Memory B cell (primary cell): ENCODE measurements around the gene BPIFA1.

Experiments used
- ATAC-seq: fragments of 150-1000 bp; cut with Tn5 transposase; 2 replicates; pipeline ENCODE4 v1.10.0; 2021; ENCODE audit warnings: low read depth, mild to moderate bottlenecking, moderate library complexity
- DNase-seq, 2 donors: peaks; one replicate each; pipeline ENCODE4 v3.0.0; 2022; ENCODE audit warnings: low spot score in 2 of 2
- H3K27ac Mint-ChIP-seq: one replicate; pipeline ENCODE4 v1.8.0; 2022; ENCODE audit warnings: mild to moderate bottlenecking, moderate library complexity, mixed read lengths
- H3K27me3 Mint-ChIP-seq: one replicate; pipeline ENCODE4 v1.8.0; 2022; ENCODE audit warnings: mixed read lengths
- H3K36me3 Mint-ChIP-seq: one replicate; pipeline ENCODE4 v1.8.0; 2022; ENCODE audit warnings: mild to moderate bottlenecking, mixed read lengths
- H3K4me1 Mint-ChIP-seq: one replicate; pipeline ENCODE4 v1.8.0; 2022; ENCODE audit warnings: mixed read lengths
- H3K4me3 Mint-ChIP-seq: one replicate; pipeline ENCODE4 v1.8.0; 2022; ENCODE audit warnings: mild to moderate bottlenecking, moderate library complexity, mixed read lengths
- H3K9me3 Mint-ChIP-seq: one replicate; pipeline ENCODE4 v1.8.0; 2022; ENCODE audit warnings: mixed read lengths

Gene BPIFA1

DNA sequence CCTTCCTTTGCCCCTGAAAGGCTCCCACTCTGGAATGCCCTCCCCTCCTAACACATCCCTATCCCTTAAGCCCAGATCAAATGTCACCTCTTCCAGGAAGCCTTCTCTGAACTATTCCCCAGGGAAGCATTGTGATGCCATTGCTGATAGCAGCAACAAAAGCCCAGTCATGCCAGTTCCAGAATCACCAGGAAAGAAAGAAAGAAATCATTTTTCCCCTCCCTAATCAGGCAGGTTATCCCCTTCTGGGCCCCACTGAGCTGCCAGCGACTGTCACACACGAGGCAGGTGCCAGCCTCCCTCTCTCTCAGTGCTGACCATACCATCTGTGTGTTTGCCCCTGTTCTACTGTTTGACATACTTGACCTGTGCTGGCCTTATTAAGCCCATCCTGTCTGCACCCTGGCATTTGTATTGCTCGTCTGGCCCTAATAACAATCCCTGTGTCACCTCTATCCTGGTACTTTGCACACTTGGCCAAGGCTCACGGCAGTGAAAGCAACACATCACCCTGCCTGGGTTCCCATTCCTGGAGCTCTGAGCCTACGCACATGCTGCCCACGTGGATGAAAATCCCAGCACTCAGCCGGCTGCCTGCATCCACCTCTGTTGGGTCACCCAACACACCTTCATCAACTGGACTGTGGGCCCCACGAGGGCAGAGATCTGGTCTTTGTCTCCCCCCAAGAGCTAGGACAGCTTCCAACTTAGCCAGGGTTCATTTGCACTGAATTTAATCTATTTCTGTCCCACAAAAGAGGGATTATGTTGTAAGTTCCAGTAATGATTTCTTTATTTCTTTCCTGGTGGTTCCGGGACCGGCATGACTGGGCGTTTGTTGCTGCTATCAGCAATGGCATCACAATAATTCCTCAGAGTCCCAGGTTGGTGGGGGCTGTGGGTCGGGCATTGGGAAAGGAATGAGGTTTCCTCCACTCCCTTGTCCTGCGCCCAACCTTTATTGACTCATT is 42.0 kb downstream of the BPIFA1 start:
- no peak overlapping the region for H3K27ac Mint-ChIP-seq
- H3K9me3 Mint-ChIP-seq = no peaks in the 10 kb centered on the region
- H3K27me3 Mint-ChIP-seq = peaks cover 14% of the 10 kb centered on the region
- DNase-seq = no peak
- no peak for ATAC-seq
- H3K36me3 Mint-ChIP-seq = no peaks in the 10 kb centered on the region
- H3K4me3 Mint-ChIP-seq = no peak overlapping the region
- no peaks in the 10 kb centered on the region for H3K4me1 Mint-ChIP-seq

DNA sequence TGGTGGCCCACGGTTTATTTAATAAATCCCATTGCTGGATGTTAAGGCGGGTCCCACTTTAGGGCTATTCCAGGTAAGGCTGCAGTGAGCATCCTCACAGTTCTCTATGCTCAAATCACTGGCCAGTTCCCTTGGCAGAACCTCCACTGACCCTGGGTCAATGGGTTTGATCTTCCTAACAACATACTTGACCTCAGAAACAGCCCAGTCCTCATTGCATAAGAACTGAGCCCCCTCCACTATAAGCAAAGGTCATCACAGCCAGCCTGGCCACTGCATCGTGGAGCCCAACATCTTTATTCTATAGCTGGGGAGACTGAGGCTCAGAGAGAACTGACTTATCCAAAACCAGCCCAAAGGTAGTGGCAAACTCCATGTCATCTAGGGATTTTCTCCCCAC is 42.9 kb downstream of the BPIFA1 start:
- no peak for ATAC-seq
- no peak for DNase-seq
- Mint-ChIP-seq H3K36me3 (no peaks in the 10 kb centered on the region), H3K9me3 (no peaks in the 10 kb centered on the region), H3K27me3 (peaks cover 22% of the 10 kb centered on the region), H3K4me3 (no peak overlapping the region), H3K27ac (no peak overlapping the region), H3K4me1 (no peaks in the 10 kb centered on the region)

DNA sequence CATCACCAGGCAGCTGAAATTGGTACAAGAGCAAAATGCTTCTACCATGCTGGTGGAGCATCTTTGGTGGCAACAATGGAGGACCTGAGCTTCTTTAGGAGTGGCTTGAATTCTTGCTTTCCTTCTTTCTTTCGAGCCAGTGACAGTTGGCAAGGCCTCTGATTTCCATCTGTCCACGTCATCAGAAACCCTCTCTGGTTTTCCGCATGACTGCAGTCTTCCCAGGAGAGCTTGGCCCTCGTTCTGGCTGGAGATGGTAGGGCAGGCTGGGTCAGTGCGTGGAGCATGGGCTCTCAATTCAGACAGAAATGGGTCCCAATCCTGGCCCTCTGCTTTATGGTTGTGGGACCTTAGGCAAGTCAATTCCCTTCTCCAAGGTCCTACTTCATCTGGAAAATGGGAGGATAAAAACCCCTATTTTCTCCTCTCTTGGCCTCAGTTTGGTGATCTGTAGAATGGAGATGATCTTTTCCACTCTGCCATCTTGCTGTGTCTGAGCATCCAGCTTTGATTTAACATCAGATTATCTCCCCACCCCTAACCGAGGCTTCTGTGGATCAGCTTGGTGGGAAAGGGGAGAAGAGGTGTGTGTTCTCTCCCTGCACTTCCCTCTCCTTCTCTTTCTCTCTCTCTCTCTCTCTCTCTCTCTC is 43.6 kb downstream of the BPIFA1 start:
- ATAC-seq (no peak), DNase-seq (no peak)
- Mint-ChIP-seq H3K4me3 (no peak overlapping the region), H3K27ac (no peak overlapping the region), H3K27me3 (peaks cover 22% of the 10 kb centered on the region), H3K9me3 (no peaks in the 10 kb centered on the region), H3K4me1 (no peaks in the 10 kb centered on the region), H3K36me3 (no peaks in the 10 kb centered on the region)

DNA sequence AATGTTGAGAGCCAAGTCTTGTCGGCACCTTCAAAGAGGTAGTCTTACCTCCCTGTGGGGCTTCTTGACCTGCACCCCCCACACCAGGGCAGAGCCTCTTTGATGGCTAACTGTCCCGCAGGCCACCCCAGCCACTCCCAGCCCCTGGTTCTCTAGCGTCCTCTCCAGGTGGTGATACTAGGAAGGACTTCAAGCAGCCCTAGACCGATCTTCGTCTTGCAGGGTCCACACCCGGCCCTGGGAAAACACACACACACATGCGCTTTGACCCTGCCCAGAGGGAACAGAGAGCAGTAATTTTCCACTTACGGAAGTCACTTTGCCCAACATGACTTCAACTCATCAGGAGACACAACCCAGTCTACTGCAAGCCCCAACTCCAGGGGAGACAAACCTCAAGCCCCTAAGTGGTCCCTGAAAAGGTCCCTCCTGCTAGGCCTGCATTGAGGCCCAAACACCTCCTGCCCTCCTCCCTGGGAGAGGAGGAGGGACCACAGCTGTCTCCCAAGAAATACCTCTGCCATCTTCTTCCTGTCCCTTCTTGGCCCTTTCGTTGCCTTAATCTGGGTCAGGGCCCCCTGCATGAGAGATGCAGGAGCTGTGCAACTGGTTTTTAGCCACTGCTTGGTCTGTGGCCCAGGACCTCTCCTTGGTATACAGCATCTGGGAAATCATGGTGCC is 44.3 kb downstream of the BPIFA1 start:
- no peaks in the 10 kb centered on the region for H3K36me3 Mint-ChIP-seq
- peaks cover 26% of the 10 kb centered on the region for H3K27me3 Mint-ChIP-seq
- H3K4me3 Mint-ChIP-seq = no peak overlapping the region
- H3K4me1 Mint-ChIP-seq = no peaks in the 10 kb centered on the region
- no peak for ATAC-seq
- no peak overlapping the region for H3K27ac Mint-ChIP-seq
- no peak for DNase-seq
- H3K9me3 Mint-ChIP-seq = no peaks in the 10 kb centered on the region

DNA sequence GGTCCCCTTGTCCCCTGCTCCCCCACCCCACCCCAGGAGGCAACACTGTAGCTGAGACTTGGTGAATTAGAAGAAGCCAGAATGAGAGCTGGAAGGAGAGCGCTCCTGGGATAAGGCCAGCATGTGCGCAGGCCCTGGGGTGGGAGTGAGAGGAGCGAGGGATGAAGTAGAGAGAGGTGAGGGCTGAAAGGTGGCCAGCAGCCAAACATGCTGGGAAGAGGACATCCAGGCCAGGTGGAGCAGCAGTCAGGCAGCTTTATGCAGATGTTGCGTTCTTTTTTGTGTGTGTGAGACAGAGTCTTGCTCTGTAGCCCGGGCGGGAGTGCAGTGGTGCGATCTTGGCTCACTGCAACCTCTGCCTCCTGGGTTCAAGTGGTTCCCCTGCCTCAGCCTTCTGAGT is 45.0 kb downstream of the BPIFA1 start:
- Mint-ChIP-seq H3K4me1 (no peaks in the 10 kb centered on the region), H3K27ac (no peak overlapping the region), H3K36me3 (no peaks in the 10 kb centered on the region), H3K4me3 (no peak overlapping the region), H3K27me3 (peaks cover 27% of the 10 kb centered on the region), H3K9me3 (no peaks in the 10 kb centered on the region)
- ATAC-seq = no peak
- DNase-seq = no peak

DNA sequence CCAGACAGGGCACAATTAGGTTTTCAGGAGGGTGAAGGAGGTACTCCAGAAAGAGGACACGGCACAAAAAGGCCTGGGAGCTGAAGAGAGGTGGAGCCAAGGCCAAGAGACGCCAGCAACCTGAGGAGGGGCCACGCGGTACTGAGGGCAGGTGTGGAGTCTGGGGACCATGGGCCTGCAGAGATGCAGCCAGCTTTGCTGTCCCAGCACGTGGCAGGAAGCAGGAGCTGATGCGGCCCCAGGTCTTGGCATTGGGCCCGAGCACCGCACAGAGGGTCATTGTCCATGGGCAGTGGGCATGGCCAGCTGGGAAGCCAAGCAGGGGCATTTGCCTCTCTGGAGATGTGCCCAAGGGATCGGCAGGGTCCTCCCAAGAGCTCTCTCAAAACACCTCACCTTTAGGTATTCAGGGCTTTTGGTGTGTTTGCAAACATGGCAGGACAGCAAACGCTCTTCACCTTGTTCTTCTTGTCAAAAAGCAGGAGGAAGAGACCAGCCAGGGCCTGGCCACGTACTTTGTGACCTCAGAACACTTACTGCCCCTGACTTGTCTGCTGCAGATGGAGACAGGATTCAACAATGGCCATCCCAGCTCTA is 45.9 kb downstream of the BPIFA1 start:
- no peaks in the 10 kb centered on the region for H3K4me1 Mint-ChIP-seq
- no peak for ATAC-seq
- H3K9me3 Mint-ChIP-seq = no peaks in the 10 kb centered on the region
- DNase-seq = no peak
- no peak overlapping the region for H3K4me3 Mint-ChIP-seq
- no peaks in the 10 kb centered on the region for H3K36me3 Mint-ChIP-seq
- no peak overlapping the region for H3K27ac Mint-ChIP-seq
- H3K27me3 Mint-ChIP-seq = peaks cover 27% of the 10 kb centered on the region

DNA sequence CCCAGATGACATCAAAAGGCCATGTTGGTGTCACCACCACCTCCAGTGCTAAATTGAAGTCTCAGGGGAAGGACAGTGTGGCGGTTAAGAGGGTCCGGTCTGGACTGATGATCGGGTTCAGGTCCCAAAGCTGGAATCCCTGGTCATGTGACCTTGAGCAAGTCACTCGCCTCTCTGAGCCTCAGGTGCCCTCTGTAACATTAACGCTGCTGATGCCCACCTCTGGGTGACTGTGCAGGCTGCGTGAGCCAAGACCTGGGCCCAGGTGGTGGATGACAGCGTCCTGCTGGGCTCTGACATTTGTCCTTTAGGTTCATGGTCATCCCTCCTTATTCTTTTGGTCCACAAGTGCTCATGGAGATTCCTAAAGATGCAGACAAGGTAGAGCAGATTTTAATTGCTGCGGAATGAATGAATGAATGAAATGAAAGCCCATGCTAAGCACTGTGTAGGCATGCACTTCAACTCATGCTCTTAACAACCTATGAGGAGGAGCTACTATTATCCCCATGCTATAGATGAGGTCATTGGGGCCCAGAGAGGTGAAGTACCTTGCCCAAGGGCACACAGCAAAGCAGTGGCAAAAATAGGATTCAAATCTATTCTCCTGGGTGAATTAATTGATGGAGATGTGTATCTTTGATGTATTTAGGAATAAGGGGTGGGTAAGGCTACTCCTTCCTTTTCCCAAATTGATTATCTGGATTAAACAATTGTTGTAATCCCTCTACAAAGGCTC is 46.6 kb downstream of the BPIFA1 start:
- peaks cover 28% of the 10 kb centered on the region for H3K27me3 Mint-ChIP-seq
- H3K4me3 Mint-ChIP-seq = no peak overlapping the region
- no peaks in the 10 kb centered on the region for H3K4me1 Mint-ChIP-seq
- H3K9me3 Mint-ChIP-seq = no peaks in the 10 kb centered on the region
- H3K27ac Mint-ChIP-seq = no peak overlapping the region
- no peak for DNase-seq
- no peaks in the 10 kb centered on the region for H3K36me3 Mint-ChIP-seq
- no peak for ATAC-seq

DNA sequence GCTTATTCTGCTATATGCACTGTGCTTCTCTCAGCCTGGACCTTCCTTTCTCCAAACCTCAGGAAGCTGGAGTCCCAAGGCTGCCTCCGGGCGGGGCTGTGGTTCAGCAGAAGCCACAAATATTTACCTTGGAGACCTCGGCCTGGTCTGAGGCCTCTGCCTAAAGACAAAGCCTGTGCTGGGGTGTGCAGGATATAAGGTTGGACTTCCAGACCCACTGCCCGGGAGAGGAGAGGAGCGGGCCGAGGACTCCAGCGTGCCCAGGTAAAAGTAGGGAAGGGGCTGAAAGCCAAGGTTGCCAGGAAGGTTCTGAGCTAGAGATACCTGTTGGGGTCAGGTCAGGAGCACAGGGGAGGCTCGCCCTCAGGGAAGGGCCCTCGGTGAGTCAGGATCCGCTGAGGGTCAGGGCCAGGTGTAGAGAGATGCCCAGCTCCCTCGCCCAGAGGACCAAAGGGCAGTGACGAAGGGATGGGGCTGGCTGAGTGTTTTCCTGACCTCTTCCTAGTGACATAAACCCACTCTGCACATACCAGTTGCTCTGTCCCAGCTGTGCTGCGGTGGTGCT is 47.3 kb downstream of the BPIFA1 start, which contains the start of gene BPIFB1:
Gene BPIFB1 (plus strand): TSS at position 224 of the 565 bp plus-strand sequence. CDS start 2,860 bp downstream, outside the sequence.
- Mint-ChIP-seq H3K36me3 (no peaks in the 10 kb centered on the region), H3K4me1 (no peaks in the 10 kb centered on the region), H3K9me3 (no peaks in the 10 kb centered on the region), H3K27me3 (peaks cover 24% of the 10 kb centered on the region), H3K4me3 (no peak within 1 kb of the TSS), H3K27ac (no peak within 1 kb of the TSS)
- no peak for DNase-seq
- no peak for ATAC-seq

DNA sequence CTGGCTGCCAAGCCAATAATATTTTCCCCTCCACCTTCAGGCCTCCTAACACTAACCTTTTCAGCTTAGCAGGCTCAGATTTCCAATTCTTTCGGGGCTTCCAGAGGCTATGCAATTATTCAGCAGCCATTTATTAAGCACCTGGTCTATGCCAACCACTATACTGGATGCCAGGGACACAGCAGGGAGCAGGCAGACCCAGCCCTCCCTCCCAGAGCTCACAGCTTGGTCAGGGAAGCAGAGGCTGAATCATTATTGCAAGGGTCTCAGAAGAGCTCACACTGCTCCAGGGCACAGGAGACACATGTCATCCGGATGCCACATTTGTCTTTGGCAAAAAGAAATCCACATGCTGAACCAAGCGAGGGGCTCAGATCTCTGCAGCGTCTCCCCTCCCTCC is 48.5 kb downstream of the BPIFA1 start:
- no peaks in the 10 kb centered on the region for H3K4me1 Mint-ChIP-seq
- no peak overlapping the region for H3K4me3 Mint-ChIP-seq
- peaks cover 24% of the 10 kb centered on the region for H3K27me3 Mint-ChIP-seq
- DNase-seq = no peak
- H3K9me3 Mint-ChIP-seq = no peaks in the 10 kb centered on the region
- no peak overlapping the region for H3K27ac Mint-ChIP-seq
- no peak for ATAC-seq
- no peaks in the 10 kb centered on the region for H3K36me3 Mint-ChIP-seq

DNA sequence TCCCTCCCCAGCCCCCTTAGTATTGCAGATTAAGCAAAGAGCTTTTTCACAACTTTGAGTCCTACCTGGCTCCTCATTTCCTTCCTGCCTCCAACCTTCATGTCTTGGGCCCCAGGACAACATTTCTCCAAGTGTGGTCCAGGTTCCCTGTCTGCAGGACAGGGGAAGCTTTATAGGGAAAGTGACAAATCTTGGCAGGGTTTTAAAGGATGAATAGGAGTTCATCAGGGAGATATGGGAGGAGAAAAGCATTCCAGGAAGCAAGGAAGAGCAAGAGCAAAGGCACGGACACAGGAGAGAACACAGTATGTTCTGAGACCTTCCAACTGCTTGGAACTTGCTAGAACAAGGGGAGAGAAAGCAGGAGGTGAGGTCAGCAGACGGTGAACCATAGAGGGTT is 49.1 kb downstream of the BPIFA1 start:
- H3K36me3 Mint-ChIP-seq = no peaks in the 10 kb centered on the region
- peaks cover 26% of the 10 kb centered on the region for H3K27me3 Mint-ChIP-seq
- no peak overlapping the region for H3K27ac Mint-ChIP-seq
- no peak for DNase-seq
- H3K4me3 Mint-ChIP-seq = no peak overlapping the region
- no peak for ATAC-seq
- H3K4me1 Mint-ChIP-seq = no peaks in the 10 kb centered on the region
- H3K9me3 Mint-ChIP-seq = no peaks in the 10 kb centered on the region

DNA sequence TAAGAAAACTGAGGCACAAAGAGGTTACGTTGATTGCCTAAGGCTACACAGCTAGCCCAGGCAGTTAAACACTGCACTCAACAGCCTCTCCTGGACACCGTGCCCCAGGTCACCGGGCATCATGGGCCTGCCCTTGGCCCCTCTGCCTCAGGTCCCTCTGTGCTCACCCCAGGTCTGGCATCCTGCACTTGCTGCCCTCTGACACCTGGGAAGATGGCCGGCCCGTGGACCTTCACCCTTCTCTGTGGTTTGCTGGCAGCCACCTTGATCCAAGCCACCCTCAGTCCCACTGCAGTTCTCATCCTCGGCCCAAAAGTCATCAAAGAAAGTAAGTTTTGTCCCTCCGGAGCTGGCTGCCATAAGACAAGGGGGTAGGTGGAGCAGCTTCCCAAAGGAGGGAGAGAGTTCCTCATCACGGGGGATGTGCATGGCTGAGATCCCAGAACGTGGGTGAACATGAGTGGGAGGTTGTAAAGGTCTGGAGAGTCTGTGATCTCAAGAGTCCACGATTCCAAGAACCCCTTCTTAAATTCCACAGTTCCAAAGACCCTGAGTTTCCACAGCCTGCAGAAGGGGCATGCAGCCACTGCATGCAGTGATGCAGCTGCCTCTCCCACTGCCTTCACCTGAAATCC is 50.2 kb downstream of the BPIFA1 start:
- H3K36me3 Mint-ChIP-seq = no peaks in the 10 kb centered on the region
- H3K4me1 Mint-ChIP-seq = no peaks in the 10 kb centered on the region
- H3K4me3 Mint-ChIP-seq = no peak overlapping the region
- H3K27me3 Mint-ChIP-seq = peaks cover 26% of the 10 kb centered on the region
- no peaks in the 10 kb centered on the region for H3K9me3 Mint-ChIP-seq
- no peak for ATAC-seq
- no peak for DNase-seq
- H3K27ac Mint-ChIP-seq = no peak overlapping the region

DNA sequence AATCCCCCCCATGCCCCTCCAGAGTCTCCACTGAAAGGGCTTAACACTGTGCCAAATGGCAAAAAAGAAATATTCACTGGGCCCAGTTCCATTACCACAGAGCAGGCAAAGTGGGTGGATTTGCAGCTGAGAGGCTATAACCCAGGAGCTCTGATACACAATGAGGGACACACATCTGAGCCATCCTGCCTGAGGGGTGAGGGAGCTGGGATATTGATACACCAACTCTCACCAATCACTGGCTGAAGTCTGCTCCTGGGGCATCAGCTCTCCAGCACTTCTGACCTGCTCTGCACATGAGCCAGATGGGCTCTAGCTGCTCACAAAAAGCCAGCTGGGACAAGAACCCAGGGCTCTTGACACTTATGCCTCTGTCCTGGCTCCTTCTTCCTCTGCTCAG is 52.1 kb downstream of the BPIFA1 start:
- H3K27me3 Mint-ChIP-seq = peaks cover 27% of the 10 kb centered on the region
- no peak overlapping the region for H3K4me3 Mint-ChIP-seq
- no peaks in the 10 kb centered on the region for H3K36me3 Mint-ChIP-seq
- H3K4me1 Mint-ChIP-seq = no peaks in the 10 kb centered on the region
- DNase-seq (no peak), ATAC-seq (no peak)
- no peak overlapping the region for H3K27ac Mint-ChIP-seq
- no peaks in the 10 kb centered on the region for H3K9me3 Mint-ChIP-seq

DNA sequence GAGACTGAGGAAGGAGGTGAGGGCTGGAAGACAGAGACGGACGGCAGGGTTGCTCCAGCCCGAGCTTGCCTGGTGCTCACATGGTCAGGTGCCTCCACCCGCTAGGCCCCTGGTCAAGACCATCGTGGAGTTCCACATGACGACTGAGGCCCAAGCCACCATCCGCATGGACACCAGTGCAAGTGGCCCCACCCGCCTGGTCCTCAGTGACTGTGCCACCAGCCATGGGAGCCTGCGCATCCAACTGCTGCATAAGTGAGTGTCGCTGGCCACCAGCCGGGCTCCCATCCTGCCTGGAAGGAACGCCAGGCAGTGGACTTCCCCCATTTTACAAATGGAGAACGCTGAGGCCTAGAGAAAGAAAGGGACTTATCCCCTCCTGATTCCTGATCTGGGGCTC is 55.1 kb downstream of the BPIFA1 start:
- H3K27ac Mint-ChIP-seq = no peak overlapping the region

More for the DNA sequence above, 55.1 kb downstream of the BPIFA1 start:
- no peak for DNase-seq
- Mint-ChIP-seq H3K36me3 (no peaks in the 10 kb centered on the region), H3K4me1 (no peaks in the 10 kb centered on the region), H3K9me3 (no peaks in the 10 kb centered on the region), H3K4me3 (no peak overlapping the region), H3K27me3 (peaks cover 14% of the 10 kb centered on the region)
- no peak for ATAC-seq
